H9 (cell line): Measurements from ENCODE around the gene NPC1L1. TPM values are rescaled to one million over a fixed set of nuclear protein-coding genes. Genes with fewer than 3 reads are reported as not detected.

ENCODE experiments used
- DNase-seq: peaks from one replicate; pipeline ENCODE4 v3.0.0-alpha.2; 2017
- H2AFZ ChIP-seq: one replicate; pipeline ENCODE4 v1.6.1; 2013; ENCODE audit warnings: mild to moderate bottlenecking, low read length, control low read depth, moderate library complexity
- H2AK5ac ChIP-seq: 2 replicates; pipeline ENCODE4 v1.6.1; 2013; ENCODE audit warnings: low read length, control low read depth, mixed read lengths; ENCODE audit not compliant: insufficient read length
- H2BK120ac ChIP-seq: one replicate; pipeline ENCODE4 v1.6.1; 2013; ENCODE audit warnings: low read depth, mild to moderate bottlenecking, low read length, control low read depth, inconsistent platforms; ENCODE audit not compliant: poor library complexity, severe bottlenecking
- H2BK12ac ChIP-seq: 2 replicates; pipeline ENCODE4 v1.6.1; 2013; ENCODE audit warnings: low read length, control low read depth, mixed read lengths, low read depth; ENCODE audit not compliant: insufficient read length
- H2BK15ac ChIP-seq: 2 replicates; pipeline ENCODE4 v1.6.1; 2013; ENCODE audit warnings: low read depth, low read length, control low read depth
- H2BK20ac ChIP-seq: one replicate; pipeline ENCODE4 v1.6.1; 2013; ENCODE audit warnings: low read depth, mild to moderate bottlenecking, low read length, control low read depth, inconsistent platforms; ENCODE audit not compliant: poor library complexity, severe bottlenecking
- H2BK5ac ChIP-seq: 2 replicates; pipeline ENCODE4 v1.6.1; 2013; ENCODE audit warnings: low read length, control low read depth, mixed read lengths; ENCODE audit not compliant: insufficient read length
- H3K14ac ChIP-seq: 2 replicates; pipeline ENCODE4 v1.6.1; 2013; ENCODE audit warnings: low read length, control low read depth; ENCODE audit not compliant: insufficient read depth
- H3K18ac ChIP-seq: 2 replicates; pipeline ENCODE4 v1.6.1; 2013; ENCODE audit warnings: low read depth, mild to moderate bottlenecking, mixed read lengths, low read length, control low read depth; ENCODE audit not compliant: insufficient read length
- H3K23ac ChIP-seq: 2 replicates; pipeline ENCODE4 v1.6.1; 2013; ENCODE audit warnings: low read length, control low read depth, mixed read lengths, low read depth; ENCODE audit not compliant: insufficient read length
- H3K23me2 ChIP-seq: 2 replicates; pipeline ENCODE4 v1.6.1; 2013; ENCODE audit warnings: low read depth, mild to moderate bottlenecking, mixed read lengths, low read length, control low read depth; ENCODE audit not compliant: insufficient read length, poor library complexity, severe bottlenecking
- H3K27ac ChIP-seq: 2 replicates; pipeline ENCODE4 v1.5.1; 2013; ENCODE audit warnings: low read length, control low read depth, mixed read lengths, low read depth; ENCODE audit not compliant: insufficient read length
- H3K27me3 ChIP-seq: 2 replicates; pipeline ENCODE4 v1.6.1; 2013; ENCODE audit warnings: low read length, control low read depth, inconsistent platforms; ENCODE audit not compliant: insufficient read depth
- H3K4ac ChIP-seq: 2 replicates; pipeline ENCODE4 v1.6.1; 2013; ENCODE audit warnings: low read depth, mild to moderate bottlenecking, control low read depth, inconsistent platforms, low read length, moderate library complexity
- H3K4me1 ChIP-seq: 2 replicates; pipeline ENCODE4 v1.6.1; 2013; ENCODE audit warnings: low read length, control low read depth, inconsistent platforms; ENCODE audit not compliant: insufficient read depth
- H3K4me2 ChIP-seq: 2 replicates; pipeline ENCODE4 v1.6.1; 2013; ENCODE audit warnings: low read length, control low read depth, mixed read lengths; ENCODE audit not compliant: insufficient read length, insufficient read depth
- H3K56ac ChIP-seq: 2 replicates; pipeline ENCODE4 v1.6.1; 2013; ENCODE audit warnings: low read depth, mild to moderate bottlenecking, mixed read lengths, low read length, control low read depth; ENCODE audit not compliant: insufficient read length
- H3K79me1 ChIP-seq: 2 replicates; pipeline ENCODE4 v1.6.1; 2013; ENCODE audit warnings: low read depth, mild to moderate bottlenecking, moderate library complexity, low read length, control low read depth, inconsistent platforms; ENCODE audit not compliant: insufficient read depth, poor library complexity, severe bottlenecking
- H3K79me2 ChIP-seq: 2 replicates; pipeline ENCODE4 v1.6.1; 2013; ENCODE audit warnings: low read length, control low read depth, inconsistent platforms; ENCODE audit not compliant: insufficient read depth
- H3K9ac ChIP-seq: 2 replicates; pipeline ENCODE4 v1.6.1; 2013; ENCODE audit warnings: low read length, control low read depth, mixed read lengths; ENCODE audit not compliant: insufficient read length; ENCODE audit errors: extremely low read depth
- H3K9me3 ChIP-seq: one replicate; pipeline ENCODE4 v1.6.1; 2013; ENCODE audit warnings: low read depth, low read length, inconsistent platforms; ENCODE audit not compliant: control insufficient read depth
- H3T11ph ChIP-seq: one replicate; pipeline ENCODE4 v1.6.1; 2013; ENCODE audit warnings: mild to moderate bottlenecking, low read length, control low read depth, inconsistent platforms
- H4K20me1 ChIP-seq: one replicate; pipeline ENCODE4 v1.6.1; 2013; ENCODE audit not compliant: control insufficient read depth, insufficient read length, insufficient read depth
- H4K5ac ChIP-seq: 2 replicates; pipeline ENCODE4 v1.6.1; 2013; ENCODE audit warnings: low read depth, mild to moderate bottlenecking, mixed read lengths, low read length, control low read depth; ENCODE audit not compliant: insufficient read length
- H4K8ac ChIP-seq: replicated peaks from 2 replicates; pipeline ENCODE4 v1.6.1; 2013; ENCODE audit warnings: low read length, control low read depth, mixed read lengths, low read depth; ENCODE audit not compliant: insufficient read length
- H4K91ac ChIP-seq: 2 replicates; pipeline ENCODE4 v1.6.1; 2013; ENCODE audit warnings: low read depth, mild to moderate bottlenecking, moderate library complexity, mixed read lengths, low read length, control low read depth; ENCODE audit not compliant: insufficient read length
- H3K27ac Mint-ChIP-seq, 3 experiments: 2 replicates in 2 of 3; 3 replicates in 1 of 3; pipeline ENCODE4 v1.8.0; 2020 to 2021; ENCODE audit warnings: mixed read lengths in 3 of 3, mild to moderate bottlenecking in 1 of 3, moderate library complexity in 1 of 3
- H3K27me3 Mint-ChIP-seq: 2 replicates; pipeline ENCODE4 v1.8.0; 2021; ENCODE audit warnings: low read depth, mild to moderate bottlenecking, moderate library complexity, mixed read lengths
- H3K36me3 Mint-ChIP-seq, 3 experiments: 2 replicates in 2 of 3; 3 replicates in 1 of 3; pipeline ENCODE4 v1.8.0; 2020 to 2021; ENCODE audit warnings: low read depth in 3 of 3, mixed read lengths in 3 of 3; ENCODE audit not compliant: insufficient read depth in 1 of 3
- H3K4me1 Mint-ChIP-seq, 2 experiments: 2 replicates each; pipeline ENCODE4 v1.8.0; 2020; ENCODE audit warnings: mixed read lengths in 2 of 2
- H3K4me3 Mint-ChIP-seq, 2 experiments: 2 replicates in 1 of 2; 3 replicates in 1 of 2; pipeline ENCODE4 v1.8.0; 2020 to 2021; ENCODE audit warnings: mild to moderate bottlenecking in 2 of 2, mixed read lengths in 2 of 2, moderate library complexity in 1 of 2
- H3K9me3 Mint-ChIP-seq, 2 experiments: 2 replicates in 1 of 2; 3 replicates in 1 of 2; pipeline ENCODE4 v1.8.0; 2020; ENCODE audit warnings: mild to moderate bottlenecking in 2 of 2, mixed read lengths in 2 of 2, moderate library complexity in 1 of 2
- CTCF ChIP-seq: fragments of 200-600 bp; sonication (generic); conservative IDR thresholded peaks from 3 replicates; pipeline ENCODE4 v1.8.0; 2021; ENCODE audit warnings: antibody characterized with exemption, mild to moderate bottlenecking
- WGBS: extraction: QIAGEN DNeasy Blood & Tissue Kit; methylation state at CpG from one replicate; pipeline ENCODE4 v1.1.7; 2013; ENCODE audit warnings: missing lambda C conversion rate, low lambda C conversion rate, mixed read lengths; ENCODE audit not compliant: insufficient read length; ENCODE audit errors: extremely low coverage; 5-methylcytosine and 5-hydroxymethylcytosine counted together
- total RNA-seq: library from RNA; stranded (reverse); gene quantifications from 2 replicates; pipeline ENCODE4 v1.2.1, GENCODE V29; 2021

Gene NPC1L1
- total RNA-seq, 1 experiment from 2014 or later, result 0.11 TPM

GRCh38 chr7:44561962-44562621, 21.0 kb upstream of the NPC1L1 start:
- Histone ChIP-seq H2AFZ (no peak overlapping the region), H3K4ac (no peak overlapping the region), H3K4me1 (no peaks in the 10 kb centered on the region), H3K27me3 (no peaks in the 10 kb centered on the region), H3K18ac (no peak overlapping the region), H3K23me2 (no peaks in the 10 kb centered on the region), H3K9ac (no peak overlapping the region), H4K8ac (no peak overlapping the region), H4K20me1 (no peaks in the 10 kb centered on the region), H3K27ac (no peak overlapping the region), H3K4me2 (no peak overlapping the region), H3K9me3 (no peaks in the 10 kb centered on the region), H2BK15ac (no peak overlapping the region), H3K56ac (no peak overlapping the region), H3K79me2 (no peaks in the 10 kb centered on the region), H2BK12ac (no peak overlapping the region), H3K14ac (no peak overlapping the region; the same call in 1 of the 2 replicates), H4K91ac (no peak overlapping the region), H2AK5ac (no peak overlapping the region), H2BK20ac (no peak overlapping the region), H3K23ac (no peak overlapping the region), H3T11ph (no peak overlapping the region), H2BK5ac (no peak overlapping the region), H4K5ac (no peak overlapping the region), H2BK120ac (no peak overlapping the region), H3K79me1 (no peaks in the 10 kb centered on the region)
- H3K4me3 Mint-ChIP-seq, result no peak overlapping the region
- TF ChIP-seq CTCF, result no peak
- peaks cover 4 to 7% of the 10 kb centered on the region in 2 experiments; a peak in 3 of 4 replicates for H3K4me1 Mint-ChIP-seq
- no peaks in the 10 kb centered on the region for H3K9me3 Mint-ChIP-seq
- WGBS, result no CpG with 5 or more reads among the region's 7 CpGs
- peaks cover 21 to 36% (median 23%) of the 10 kb centered on the region in 3 experiments for H3K36me3 Mint-ChIP-seq
- peak overlapping the region in 1 of 3 experiments; percentile 85; a peak in 2 of 7 replicates for H3K27ac Mint-ChIP-seq
- DNase-seq, result no peak
- peaks cover 1% of the 10 kb centered on the region; the same call in 1 of the 2 replicates for H3K27me3 Mint-ChIP-seq
